ENCODE results near the gene ITGAX.
"Not testable (repeated sequence)": the region's sequence is repeated elsewhere in the genome, so short reads cannot be mapped to it uniquely, and the experiment has no call there.

GRCh38 chr16:31417036-31417435 lies 62.1 kb downstream of the ITGAX start:
- TF ChIP-seq CTCF (conservative IDR thresholded peaks at IDR 0.05; ENCODE audit: low read length); EZH2phosphoT487 (IDR thresholded peaks at IDR 0.05; ENCODE audit: borderline replicate concordance, low read depth, low read length): not testable (repeated sequence)
